ENCODE results near the gene GATAD2A. TPM values are rescaled to one million over a fixed set of nuclear protein-coding genes. Genes with fewer than 3 reads are reported as not detected.

The GATAD2A gene
- total and polyA plus RNA-seq, 2 of the 8 experiments (the other 6 are each of a cell fraction or from before 2014, with no cell fraction given) = 38.4 to 205 TPM

DNA sequence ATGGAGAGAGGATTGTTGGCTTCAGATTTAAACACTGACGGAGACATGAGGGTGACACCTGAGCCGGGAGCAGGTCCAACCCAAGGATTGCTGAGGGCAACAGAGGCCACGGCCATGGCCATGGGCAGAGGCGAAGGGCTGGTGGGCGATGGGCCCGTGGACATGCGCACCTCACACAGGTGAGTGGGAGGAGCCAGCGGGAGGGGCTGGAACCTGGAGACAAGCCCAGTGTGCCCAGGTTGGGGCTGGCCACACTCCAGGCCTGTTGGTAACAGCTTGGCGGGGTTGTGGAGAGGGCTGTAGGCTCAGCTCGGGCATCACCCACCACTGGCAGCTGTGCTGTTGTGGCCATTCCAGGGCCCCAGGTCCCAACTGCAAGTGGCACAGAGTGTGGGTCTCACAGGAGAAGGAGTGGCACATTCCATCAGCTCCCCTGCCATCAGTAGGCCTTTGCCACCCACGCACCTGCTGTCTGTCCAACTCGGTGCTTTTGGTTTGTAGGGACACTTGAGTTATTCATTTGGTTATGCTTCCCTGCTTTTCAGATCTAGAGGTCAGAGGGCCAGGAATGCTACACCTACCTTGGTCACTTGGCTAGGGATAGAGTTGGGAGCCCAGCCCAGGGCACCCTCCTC is 60.1 kb downstream of the GATAD2A start:
- Histone ChIP-seq H4K20me1 (replicated peaks in 1 of 2; ENCODE audit: control insufficient read depth in 1 of 2, insufficient read depth in 2 of 2, low read length in 2 of 2) (peaks cover 27% of the 10 kb centered on the region in 2 experiments), H3K4me1 (replicated peaks in 1 of 4; ENCODE audit: control insufficient read depth in 3 of 4, insufficient read depth in 4 of 4, low read length in 3 of 4) (peaks cover 24 to 41% (median 40%) of the 10 kb centered on the region in 4 experiments), H3K56ac (replicated peaks; ENCODE audit: insufficient read length, low read depth, low read length) (no peak overlapping the region), H3K36me3 (ENCODE audit: control insufficient read depth in 2 of 4, insufficient read depth in 4 of 4, low read length in 3 of 4) (peaks cover 8 to 40% (median 21%) of the 10 kb centered on the region in 4 experiments), H4K5ac (ENCODE audit: insufficient read length, low read depth, low read length) (no peak overlapping the region), H2BK120ac (replicated peaks; ENCODE audit: low read depth, low read length) (no peak overlapping the region), H2BK15ac (ENCODE audit: low read length) (no peak overlapping the region), H3K27ac (ENCODE audit: low read depth, low read length) (peak overlapping the region; percentile 87; the same call in 1 of the 2 replicates), H3K4me3 (ENCODE audit: extremely low read depth in 1 of 4, insufficient read depth in 2 of 4, low read depth in 3 of 4, low read length in 4 of 4) (no peak overlapping the region), H4K8ac (ENCODE audit: extremely low read depth, insufficient read depth, low read length) (no peak overlapping the region; the same call in 1 of the 2 replicates), H3K18ac (ENCODE audit: extremely low read depth, low read length) (no peak overlapping the region), H3K23me2 (ENCODE audit: low read depth, low read length) (peaks cover 2% of the 10 kb centered on the region; the same call in 1 of the 2 replicates), H4K91ac (replicated peaks; ENCODE audit: insufficient read length, low read length) (no peak overlapping the region), H2BK5ac (ENCODE audit: low read depth, low read length) (no peak overlapping the region; the same call in 1 of the 2 replicates), H2BK20ac (ENCODE audit: low read length) (no peak overlapping the region), H2BK12ac (ENCODE audit: low read depth, low read length) (peak overlapping the region; percentile 35; the same call in 1 of the 2 replicates), H3K79me2 (ENCODE audit: control insufficient read depth in 1 of 2, insufficient read depth in 2 of 2, low read length in 2 of 2) (peaks cover 13 to 88% of the 10 kb centered on the region in 2 experiments), H2AK5ac (ENCODE audit: low read depth, low read length) (no peak overlapping the region), H3K9me3 (ENCODE audit: insufficient read depth in 2 of 2, low read depth in 1 of 2, low read length in 1 of 2) (peaks cover 4 to 13% of the 10 kb centered on the region in 2 experiments; a peak in 3 of 4 replicates), H3K23ac (ENCODE audit: insufficient read length) (no peak overlapping the region), H2AFZ (ENCODE audit: low read length) (no peak overlapping the region), H3K4ac (replicated peaks; ENCODE audit: insufficient read length, low read depth, low read length) (no peak overlapping the region), H3K27me3 (replicated peaks in 1 of 4; ENCODE audit: control insufficient read depth in 3 of 4, extremely low read depth in 1 of 4, insufficient read depth in 3 of 4, low read length in 3 of 4) (no peaks in the 10 kb centered on the region; a peak in 1 of 7 replicates), H3K9ac (replicated peaks in 1 of 4; ENCODE audit: extremely low read depth in 1 of 4, low read depth in 3 of 4, low read length in 3 of 4) (no peak overlapping the region), H3K4me2 (ENCODE audit: insufficient read depth in 1 of 2, low read depth in 2 of 2, low read length in 2 of 2) (no peak overlapping the region), H3K14ac (ENCODE audit: insufficient read length) (no peak overlapping the region), H3K79me1 (ENCODE audit: low read depth, low read length) (peaks cover 27% of the 10 kb centered on the region)
- no peak for TF ChIP-seq RAD21 (IDR thresholded peaks at IDR 0.05 in 1 of 2, conservative IDR thresholded peaks at IDR 0.05 in 1 of 2; ENCODE audit: low read depth in 2 of 2, low read length in 2 of 2)
- 82% methylated on average over 12 of the region's 12 CpGs; no CpG with 5 or more reads in 1 of the 2 experiments for WGBS, 2 experiments (ENCODE audit: extremely low coverage in 1 of 2, insufficient coverage in 1 of 2, insufficient read length in 1 of 2, insufficient replicate concordance in 2 of 2, low coverage in 1 of 2, low lambda C conversion rate in 2 of 2, missing lambda C conversion rate in 1 of 2)
- DNase-seq (ENCODE audit: low read depth in 1 of 2, low spot score in 2 of 2) (no peak), FAIRE-seq (no peak)
- POLR2A ChIA-PET (ENCODE audit: partially characterized antibody) = interaction anchor here (1.1 to 3.4 kb wide), 3 partner anchors 10 to 80 kb away, joined by 3 to 16 read pairs (median 9); no protein-coding TSS in a partner anchor
- CTCF ChIA-PET (ENCODE audit: partially characterized antibody) = interaction anchor here (0.6 kb wide), 2 partner anchors 91 to 465 kb away, joined by 3 to 5 read pairs; no protein-coding TSS in a partner anchor

Measured in H1 (cell line).